Stimulated activated CD4-positive, alpha-beta T cell treated with anti-CD3 and anti-CD28 coated beads, TNF-alpha, amount 100 ng/mL, for 24 hours (primary cell): ENCODE measurements around the gene DNAJC1.

Source experiments
- DNase-seq, 3 experiments: peaks; one replicate each; pipeline ENCODE4 v3.0.0-alpha.2; 2020; ENCODE audit warnings: low read depth in 3 of 3

Gene DNAJC1

DNA sequence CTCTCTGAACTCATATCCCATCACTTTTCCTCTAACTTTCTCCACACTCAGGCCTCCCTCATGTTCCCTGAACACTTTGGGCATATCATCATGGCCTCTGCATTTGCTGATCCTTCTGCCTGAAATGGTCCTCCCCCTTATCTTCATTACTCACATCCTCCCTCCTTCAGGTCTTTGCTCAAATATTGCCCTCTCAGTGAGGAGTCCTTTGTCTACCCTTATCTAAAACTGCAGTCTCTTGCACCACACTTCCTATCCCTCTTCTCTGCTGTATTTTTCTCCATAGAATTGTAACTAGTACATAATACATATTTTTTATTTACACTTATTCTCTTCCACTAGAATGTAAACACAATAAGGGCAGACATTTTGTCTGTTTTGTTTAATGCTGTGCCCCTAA, 41.7 kb downstream of the DNAJC1 start:
- DNase-seq = no peak

DNA sequence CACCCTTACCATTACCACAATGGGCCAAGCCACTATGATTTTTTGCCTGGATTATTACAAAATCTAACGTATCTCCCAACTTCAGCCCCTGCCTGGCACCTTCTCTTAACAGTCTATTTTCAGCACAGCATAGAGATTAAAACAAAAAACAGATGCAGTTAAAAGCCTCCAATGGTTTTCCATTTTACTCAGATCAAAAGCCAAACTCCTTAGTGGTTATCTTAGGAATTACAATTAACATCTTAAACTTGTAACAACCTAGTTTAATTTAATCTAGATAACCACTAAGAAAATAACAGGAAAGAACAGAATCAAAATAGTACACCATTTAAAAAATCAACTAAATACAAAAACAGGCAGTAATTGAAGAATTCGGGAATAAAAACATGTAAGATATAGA, 43.5 kb downstream of the DNAJC1 start:
- DNase-seq = no peak

DNA sequence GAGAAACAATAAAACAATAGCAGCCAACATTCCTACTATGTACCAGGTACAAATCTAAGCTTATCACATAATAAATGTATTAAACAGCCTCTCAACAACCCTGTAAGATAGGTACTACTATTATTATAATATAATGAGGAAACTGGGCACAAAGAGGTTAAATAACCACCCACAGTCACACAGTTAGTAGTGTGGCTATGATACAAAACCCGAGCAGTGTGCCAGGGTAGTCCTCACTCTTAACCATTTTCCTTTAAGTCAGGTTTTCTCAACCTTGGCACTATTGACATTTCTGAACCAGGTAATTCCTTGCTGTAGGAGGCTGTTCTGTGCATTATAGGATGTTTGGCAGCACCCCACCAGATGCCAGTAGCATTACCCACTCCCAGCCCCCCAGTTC, 48.8 kb downstream of the DNAJC1 start:
- no peak for DNase-seq

DNA sequence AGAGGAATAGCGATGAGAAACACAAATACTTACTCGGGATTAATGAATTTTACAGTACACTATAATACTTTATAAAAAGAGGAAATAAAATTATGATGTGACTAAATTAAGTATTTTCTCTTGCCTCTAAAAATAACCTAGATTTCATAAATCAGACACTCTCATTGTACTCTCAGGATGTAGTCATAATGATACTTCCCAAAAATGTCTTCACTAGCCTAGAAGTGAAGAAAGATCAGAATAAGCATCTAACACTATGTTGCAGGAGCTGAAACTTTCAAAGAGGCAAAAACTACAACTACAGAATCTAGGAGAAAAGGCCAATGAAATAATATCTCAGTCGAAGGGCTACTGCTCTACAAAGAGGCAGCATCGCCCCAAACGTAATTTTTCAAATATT, 49.4 kb downstream of the DNAJC1 start:
- DNase-seq = no peak

DNA sequence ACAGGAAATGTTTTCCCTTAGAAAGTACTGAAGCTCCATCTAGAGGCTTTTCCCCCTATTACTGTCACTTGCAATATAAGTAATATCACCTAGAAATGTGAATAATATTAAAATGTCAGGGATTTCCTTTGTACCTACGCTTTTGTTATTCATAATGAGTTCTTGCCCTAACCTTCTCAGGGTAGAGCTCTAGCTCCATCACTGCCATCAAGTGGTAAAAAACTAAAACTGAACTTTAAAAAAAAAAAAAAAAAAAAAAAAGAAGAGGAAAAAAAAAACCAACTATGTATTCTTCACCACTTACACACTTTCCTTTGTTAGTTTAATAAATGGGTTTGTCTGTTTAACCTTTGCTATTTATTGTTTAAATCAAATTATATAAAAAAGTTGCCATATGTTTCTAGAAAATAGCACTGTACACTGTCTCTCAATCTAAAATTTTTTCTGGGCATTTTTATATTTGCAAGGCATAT, 49.9 kb downstream of the DNAJC1 start:
- DNase-seq = no peak

DNA sequence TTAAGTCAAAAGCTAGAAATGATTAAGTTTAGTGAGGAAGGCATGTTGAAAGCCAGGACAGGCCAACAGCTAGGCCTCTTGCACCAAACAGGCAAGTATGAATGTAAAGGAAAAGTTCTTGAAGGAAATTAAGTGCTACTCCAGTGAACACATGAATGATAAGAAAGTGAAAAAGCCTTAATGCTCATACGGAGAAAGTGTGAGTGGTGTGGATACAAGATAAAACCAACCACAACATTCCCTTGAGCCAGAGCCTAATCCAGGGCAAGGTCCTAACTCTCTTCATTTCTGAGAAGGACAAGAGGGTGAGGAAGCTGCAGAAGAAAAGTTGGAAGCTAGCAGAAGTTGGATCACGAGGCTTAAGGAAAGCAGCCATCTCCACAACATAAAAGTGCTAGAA, 53.0 kb downstream of the DNAJC1 start:
- DNase-seq = no peak

DNA sequence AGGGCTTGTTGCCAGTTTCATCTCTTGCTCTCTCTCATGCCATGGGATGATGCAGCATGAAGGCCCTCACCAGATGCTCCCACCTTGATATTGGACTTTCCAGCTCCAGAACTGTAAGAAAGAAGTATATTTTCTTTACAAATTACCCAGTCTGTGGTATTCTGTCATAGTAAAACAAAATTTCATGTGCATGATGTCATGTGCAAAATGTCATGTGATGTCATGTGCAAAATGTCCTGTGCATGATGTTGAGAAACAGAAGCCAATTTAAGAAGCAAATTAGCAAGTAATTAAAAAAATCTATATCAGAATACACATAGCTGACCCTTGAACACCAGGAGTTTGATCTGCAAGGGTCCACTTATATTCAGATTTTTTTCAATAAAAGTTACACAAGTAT, 56.6 kb downstream of the DNAJC1 start:
- DNase-seq = no peak

DNA sequence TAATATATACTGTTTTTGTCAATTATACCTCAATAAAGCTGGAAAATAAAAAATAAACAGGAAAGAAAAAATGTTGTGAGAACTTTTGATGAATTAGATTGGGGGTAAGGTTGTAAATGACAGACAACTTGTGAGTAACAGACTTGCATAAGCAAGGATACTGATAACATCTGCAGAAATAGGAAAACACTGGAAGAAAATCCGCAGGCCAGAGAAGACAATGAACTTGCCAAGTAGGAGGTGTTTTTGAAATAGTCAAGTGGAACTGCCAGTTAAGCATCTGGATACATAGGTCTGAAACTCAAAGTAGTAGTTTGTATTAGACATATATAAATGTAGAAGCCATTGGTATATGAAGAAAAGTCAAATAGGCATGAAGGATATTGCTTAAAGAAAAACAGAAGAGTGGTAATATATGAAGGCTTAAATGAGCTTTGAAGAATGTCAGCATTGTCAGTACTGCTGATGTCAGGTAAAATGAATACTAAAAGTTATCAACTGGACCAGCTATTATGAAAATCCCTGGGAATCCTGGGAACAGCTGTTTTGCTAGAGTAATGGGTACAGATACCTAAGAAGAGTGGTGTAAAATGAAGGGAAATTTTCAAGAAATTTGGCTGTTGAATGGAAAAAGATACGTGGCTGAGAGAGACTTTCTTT, 58.7 kb downstream of the DNAJC1 start:
- no peak for DNase-seq

DNA sequence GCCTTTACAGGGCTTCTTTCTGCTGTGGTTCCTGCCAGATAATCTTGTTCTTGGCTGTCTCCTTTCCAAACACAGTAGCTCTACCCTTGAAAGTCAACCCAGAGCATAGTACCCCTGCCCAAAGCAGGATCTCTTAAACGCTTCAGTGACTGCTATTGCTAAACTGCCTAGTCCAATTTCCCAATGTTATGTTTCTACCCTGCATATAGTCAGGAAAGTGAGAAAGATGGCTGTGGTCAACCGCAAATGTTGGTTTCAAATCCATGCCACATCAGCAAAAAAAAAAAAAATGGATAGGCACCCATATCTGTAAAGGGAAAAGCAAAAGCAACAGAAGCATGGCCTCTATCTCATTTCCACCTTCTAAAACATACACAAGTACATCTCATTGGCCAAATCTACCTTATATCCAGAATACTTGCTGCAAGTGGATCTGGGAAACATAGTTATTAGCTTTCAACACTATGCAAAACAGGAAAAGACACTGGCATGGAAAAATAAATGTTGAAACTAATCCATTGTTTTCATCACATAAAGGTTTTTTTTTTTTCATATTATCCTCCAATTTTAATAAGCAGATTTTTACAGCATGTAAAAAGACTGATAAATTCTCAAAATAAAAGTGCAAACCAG, 59.8 kb downstream of the DNAJC1 start:
- no peak for DNase-seq

DNA sequence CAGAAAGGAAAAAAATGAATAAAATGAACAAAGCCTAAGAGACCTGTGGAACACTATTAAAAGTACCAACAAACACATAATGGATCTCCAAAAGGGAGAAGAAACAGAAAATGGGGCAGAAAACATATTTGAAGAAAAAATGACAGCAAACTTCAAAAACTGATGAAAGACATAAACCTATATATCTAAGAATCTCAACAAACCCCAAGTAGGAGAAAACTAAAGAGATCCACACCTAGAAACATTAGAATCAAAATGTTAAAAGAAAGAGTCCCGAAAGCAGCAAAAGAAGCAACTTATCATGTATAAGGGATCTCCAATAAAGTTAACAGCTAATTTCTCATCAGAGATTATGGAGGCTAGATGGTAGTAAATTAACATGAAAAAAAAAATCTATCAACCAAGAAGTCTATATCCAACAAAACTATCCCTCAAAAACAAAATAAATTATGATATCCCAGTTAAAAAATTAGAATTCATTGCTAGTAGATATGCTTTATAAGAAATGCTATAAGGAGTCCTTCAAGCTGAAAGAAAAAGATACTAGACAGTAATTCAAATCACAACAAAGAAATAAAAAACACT, 68.0 kb downstream of the DNAJC1 start:
- no peak for DNase-seq

DNA sequence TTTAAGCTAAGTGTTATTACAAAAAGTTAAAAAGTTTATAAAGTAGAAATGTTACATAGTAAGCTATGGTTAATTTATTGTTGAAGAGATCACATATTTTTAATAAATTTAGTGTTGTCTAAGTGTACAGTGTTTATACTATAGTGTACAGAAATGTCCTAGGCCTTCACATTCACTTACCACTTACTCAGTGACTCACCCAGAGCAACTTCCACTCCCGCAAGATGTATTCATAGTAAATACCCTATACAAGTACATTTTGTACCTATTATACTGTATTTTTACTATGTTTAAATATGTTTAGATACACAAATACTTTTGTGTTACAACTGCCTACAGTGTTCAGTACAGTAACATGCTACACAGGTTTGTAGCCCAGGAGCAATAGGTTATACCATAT, 69.2 kb downstream of the DNAJC1 start:
- no peak for DNase-seq

DNA sequence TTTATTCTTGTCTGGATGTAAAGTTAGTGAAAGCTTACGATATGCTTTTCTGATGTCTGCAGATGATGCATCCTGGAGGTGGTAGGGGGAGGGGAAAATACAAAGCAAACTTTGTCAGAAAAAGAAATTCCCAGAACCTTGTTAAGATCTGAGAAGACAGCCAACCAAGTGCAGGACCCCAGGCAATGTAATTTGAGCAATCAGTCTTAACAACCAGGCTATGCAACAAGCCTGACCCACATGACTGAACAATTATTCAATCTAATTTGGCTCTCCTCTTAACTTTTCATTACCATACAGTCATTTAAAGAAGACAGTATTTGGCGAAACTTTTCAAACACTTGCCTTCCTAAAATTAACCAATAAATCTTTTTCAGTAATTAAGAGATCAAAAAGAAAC, 74.5 kb downstream of the DNAJC1 start:
- no peak for DNase-seq

DNA sequence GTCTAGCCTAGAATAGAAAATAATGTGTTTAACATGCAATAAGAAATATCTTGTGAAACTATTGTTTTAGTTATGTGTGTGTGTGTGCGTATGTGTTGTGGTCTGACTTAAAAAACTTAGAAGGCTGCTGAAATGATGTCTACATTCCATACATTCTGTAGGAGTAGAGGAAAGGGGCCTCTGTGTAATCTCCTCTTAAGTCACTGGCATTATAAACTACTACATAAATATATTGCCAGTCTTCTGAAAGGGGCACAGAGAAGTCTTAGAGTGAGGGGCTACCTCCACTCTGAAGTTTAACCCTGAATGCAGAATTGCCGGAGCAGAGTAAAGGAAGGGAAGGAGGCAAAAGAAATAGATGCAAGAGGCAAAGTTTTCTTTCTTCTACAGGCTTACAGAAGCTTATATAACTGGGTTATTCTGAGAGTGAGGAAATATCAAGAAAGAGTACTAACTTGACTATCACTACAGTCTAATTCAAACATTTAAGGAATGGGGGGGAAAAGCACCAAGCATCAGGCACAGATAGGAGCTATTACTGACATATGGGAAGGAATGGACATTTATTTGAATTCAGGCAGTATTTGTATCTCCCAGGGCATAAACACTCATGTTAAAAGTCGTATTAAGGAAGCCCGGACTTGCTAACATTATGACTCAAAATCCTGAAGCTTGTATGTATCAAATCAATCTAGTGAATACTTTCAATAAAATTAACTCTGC, 75.7 kb downstream of the DNAJC1 start:
- DNase-seq = no peak

DNA sequence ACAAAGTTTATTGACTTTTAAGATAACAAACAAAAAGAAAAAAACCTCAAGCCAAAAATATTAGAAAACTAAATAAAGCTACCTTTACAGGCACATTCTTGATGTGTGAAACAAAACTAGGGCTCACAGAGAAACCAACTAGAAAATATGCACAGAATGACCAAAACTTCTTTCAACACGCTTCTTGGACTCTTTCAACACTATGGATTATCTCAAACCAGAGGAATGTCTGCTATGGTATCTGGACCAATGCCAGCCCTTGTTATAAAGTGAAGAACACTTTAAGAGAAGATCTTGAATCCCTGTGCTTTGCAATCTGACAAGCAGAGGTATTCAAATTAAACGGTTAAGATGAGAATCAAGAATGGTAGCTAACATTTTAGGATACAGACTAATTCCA, 76.6 kb downstream of the DNAJC1 start:
- DNase-seq = no peak

DNA sequence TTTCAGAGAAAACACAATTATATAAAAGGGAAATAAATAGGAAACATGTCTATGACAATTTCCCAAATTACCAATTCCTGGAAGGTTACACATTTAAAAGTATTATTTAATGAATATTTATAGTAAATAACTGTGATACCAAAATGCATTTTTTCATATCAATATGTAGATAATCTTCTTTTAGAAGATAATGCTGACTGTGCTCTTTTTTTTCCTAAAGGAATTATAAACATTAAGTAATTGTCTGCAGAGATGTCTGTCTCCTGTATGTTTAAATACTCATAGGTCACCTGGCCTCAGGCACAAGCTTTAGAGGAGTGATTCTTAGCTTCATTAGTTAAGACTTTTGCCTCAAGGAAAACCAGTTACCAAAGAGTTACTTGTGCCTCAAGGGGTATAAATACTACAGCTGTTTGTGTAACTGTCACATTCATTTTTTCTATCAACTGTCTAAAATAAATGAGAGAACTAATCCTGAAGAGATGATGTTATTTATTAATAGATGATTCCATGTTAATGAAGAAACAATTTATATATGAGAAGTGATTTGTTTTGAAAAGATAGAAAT, 77.1 kb downstream of the DNAJC1 start:
- no peak for DNase-seq

DNA sequence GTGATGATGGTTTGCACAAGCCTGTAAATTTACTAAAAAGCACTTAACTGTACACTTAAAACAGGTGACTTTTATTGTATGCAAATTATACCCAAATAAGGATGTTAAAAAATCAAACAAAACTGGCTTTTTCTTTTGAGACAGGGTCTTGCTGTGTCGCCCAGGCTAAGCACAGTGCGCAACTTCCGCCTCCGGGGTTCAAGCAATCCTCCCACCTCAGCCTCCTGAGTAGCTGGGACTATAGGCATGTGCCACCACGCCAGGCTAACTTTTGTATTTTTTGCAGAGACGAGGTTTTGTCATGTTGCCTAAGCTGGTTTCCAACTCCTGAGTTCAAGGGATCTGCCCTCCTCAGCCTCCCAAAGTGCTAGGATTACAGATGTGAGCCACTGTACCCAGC, 77.7 kb downstream of the DNAJC1 start:
- DNase-seq = no peak

DNA sequence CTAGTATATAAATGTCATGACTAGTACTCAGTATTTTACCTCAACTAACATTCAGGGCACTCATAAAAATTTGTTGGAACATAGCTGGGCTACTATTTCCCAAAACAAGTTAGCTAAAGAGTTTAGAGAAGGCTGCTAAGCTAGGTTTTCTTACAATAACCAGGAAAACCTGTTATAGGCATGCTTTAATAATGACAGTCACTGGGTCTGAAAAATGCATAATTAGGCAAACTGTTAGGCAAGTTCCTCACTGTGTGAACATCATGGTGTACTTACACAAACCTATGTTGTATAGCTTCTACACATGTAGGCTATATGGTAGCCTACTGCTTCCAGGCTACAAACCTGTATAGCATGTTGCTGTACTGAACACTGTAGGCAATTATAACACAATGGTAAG, 79.0 kb downstream of the DNAJC1 start:
- DNase-seq = no peak

DNA sequence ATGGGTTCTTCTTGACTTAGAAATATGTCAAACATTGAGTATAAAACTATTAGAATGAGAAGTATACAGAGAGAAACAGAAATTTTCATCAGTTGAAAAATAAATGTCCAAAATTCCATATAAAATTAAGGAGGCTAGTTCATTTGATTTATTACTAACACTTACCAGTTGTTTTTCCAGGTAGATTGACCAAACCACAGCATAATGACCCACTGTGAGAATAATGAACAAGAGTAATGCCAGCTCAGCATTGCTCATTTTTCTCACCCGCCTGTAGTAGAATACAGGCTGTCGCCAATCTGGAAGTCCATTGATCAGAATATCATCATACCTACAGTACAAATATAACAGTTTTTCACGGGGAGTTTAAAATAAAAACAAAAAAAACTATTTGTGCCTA, 82.9 kb downstream of the DNAJC1 start:
- no peak for DNase-seq

DNA sequence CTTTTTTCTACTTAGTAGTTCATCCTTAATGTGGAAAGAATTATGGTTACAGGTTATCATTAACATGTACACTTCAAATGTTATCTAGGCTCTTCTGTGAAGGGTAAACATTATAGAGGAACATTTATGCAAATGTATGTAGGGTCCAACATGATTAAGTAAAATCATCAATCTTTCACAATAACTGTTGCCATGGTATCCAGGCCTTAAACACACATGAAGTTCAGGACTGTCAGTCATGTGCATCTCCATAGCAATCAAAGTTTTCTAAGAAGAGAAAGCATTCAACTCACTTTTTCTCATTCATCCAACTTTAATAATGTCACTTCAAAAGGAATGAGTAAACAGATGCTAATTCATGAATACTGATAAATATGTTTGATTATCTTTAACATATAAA, 83.6 kb downstream of the DNAJC1 start:
- no peak for DNase-seq

DNA sequence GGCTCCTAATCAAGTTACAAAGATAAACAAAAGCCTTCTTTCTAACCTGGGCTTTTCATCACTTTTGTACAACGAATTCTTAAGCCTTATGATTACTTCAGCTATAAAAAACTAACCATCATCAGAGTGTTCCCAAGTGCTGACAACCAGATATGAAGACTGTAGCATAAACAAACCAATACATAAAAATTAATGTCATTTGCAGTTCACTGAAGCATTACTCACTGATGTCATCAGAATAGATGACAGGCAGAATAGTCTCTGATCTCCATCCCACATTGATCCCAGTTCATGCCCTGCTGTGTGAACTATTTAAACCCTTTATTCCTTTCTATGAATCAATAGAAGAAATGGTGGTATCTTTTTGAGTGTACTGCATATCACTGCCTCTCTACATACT, 84.4 kb downstream of the DNAJC1 start:
- DNase-seq = no peak

DNA sequence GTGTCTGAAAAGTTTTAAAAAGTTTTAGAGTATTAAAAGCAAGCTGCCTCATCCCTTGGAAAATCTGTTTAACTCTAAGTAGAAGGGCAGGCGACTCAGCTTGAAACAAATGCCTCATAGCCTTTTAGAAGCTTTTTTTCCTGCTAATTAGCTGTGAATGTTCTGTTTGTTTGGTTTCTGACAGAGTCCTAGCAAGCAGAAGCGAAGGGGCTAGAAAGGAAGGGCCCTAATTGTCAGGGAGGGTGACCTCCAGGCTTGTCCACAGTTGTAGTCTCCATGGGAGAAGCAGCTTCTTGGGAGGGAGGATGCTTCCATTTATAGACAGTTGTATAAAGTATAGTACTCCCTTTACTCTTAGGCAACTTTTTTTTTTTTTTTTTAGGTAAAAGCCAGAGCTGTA, 90.9 kb downstream of the DNAJC1 start:
- no peak for DNase-seq

DNA sequence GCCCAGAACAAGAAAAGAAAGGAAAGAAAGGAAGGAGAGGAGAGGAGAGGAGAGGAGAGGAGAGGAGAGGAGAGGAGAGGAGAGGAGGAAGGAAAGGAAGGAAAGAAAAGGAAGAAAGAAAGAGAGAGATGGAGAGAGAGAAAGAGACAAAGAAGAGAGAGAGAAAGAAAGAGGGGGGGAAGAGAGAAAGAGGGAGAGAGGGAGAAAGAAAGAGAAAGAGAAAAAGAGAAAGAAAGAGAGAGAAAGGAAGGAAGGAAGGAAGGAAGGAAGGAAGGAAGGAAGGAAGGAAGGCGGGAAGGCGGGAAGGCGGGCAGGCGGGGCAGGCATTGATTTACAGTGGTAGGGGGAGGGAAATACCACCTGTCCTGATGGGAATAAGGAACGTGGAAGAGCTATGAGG, 92.7 kb downstream of the DNAJC1 start:
- no peak for DNase-seq

DNA sequence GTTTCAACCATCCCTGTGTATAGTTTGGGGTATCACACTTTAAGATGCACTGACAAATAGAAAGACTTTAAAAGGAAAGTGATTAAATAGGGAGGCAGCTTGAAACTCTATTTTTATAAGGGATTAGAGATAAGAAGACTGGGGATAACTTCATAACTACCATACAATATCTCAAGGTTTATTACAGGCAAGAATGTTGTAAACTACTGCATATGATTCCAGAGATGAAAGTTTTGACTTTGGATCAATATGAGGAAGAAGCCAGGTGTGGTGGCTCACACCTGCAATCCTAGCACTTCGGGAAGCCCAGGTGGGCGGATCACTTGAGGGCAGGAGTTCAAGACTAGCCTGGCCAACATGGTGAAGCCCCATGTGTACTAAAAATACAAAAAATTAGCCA, 96.1 kb downstream of the DNAJC1 start:
- DNase-seq = no peak
